OCI-M1 (cell line): ENCODE measurements around the gene SUSD6.
A peak's percentile ranks its signal among the peaks of the same experiment; 100 is the strongest.

ENCODE experiments used
- DNase-seq: peaks from one replicate; lab custom pipeline; 2025; lab: John Stamatoyannopoulos, UW

Gene SUSD6, protein sequence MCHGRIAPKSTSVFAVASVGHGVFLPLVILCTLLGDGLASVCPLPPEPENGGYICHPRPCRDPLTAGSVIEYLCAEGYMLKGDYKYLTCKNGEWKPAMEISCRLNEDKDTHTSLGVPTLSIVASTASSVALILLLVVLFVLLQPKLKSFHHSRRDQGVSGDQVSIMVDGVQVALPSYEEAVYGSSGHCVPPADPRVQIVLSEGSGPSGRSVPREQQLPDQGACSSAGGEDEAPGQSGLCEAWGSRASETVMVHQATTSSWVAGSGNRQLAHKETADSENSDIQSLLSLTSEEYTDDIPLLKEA

DNA sequence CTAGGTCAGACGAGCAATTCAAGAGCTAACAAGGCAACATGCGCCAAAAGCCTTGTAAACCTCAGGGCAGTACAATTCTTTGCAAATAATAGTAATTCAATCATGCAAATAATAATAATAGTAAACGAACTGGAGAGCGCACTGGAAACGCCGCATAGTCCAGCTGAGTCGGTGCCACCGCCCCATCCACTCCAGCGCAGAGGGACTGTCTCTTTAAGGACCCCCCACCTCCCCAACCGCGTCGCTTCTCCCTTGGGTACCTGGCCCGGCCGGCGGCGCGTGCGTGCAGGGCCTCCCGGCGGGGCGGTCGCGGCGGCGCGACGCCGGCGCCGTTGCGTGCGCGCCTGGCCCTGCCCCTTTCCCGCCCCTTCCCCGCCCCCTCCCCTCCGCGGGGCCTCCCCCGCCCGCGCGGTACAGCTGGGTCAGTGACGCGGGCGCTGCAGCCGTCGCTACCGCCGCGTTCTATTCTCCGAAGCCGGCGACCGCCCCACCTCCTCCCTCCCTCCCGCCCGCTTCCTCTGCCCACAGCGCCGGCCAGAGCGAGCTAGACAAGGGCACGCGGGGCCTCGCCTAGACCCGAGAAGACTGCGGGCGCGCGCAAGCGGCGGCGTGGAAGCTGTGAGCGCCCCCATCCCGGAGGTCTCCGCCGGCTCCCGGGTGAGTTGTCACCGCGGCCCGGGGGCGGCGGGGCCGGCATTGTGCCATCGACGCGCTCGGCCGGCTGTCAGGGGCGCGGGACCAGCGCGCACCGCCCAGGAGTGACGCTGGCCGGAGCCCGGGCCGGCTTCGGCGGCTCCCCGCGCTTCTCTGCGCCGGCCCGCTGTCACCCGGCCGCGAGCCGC, at the start of gene SUSD6:
Gene SUSD6 (plus strand): TSS at position 425 of the 842 bp plus-strand sequence. CDS start 46,997 bp downstream, outside the sequence.
- peak; percentile 88 for DNase-seq

DNA sequence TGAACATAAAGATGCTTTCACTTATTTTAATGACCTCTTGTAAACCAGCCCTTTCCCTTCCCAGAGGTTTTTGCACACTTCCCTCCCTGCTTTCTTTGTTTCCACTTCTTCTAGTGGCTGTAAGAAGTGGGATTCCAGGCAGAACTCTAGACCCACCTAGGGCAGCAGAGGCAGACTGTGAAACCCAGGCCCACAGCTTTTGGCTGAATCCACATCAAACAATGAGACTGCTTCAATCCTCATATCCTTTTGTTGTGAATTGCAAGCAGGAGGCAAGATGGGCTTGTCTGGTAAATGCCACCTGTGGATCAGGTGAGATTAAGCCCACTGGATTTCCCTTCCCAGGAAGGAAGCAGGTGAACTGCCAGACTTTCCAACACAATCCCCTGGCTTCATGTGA, 49.5 kb upstream of the SUSD6 start:
- DNase-seq: no peak

DNA sequence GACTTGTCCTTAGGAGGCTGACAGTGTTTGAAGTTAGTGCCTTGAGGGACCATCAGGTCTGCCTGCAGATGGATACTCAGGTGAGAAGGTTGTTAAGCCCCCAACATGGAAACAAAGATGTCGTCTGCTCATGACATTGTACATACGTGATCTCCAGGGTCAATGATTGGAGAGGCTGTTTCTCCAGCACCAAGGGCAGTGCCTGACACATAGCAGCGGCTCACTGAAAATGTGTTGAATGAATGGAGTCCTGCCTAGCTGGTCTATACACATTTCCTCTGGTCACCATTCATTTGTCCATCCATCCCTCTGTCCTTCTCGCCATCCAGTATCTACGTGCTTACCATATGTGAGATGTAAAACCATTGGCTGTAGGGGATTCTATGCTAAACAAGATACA, 43.8 kb upstream of the SUSD6 start:
- DNase-seq: no peak

DNA sequence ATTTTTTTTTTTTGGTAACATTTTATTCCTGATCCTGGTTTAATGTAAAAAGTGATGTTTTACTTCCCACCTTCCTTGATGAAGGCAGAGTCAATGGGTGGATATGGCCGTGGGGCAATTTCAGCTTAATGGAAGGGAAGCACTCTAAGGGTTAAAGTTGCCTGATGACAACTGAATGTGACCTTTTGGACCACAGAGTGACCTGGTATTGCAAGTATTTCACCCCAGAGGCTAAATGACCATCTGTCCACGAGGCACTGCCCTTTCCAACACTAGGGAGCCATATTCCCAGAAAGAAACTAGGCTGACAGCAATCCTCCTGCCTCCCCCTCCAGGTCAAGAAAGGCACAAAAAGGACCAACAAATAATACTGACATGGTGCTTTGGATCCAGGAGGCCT, 41.5 kb upstream of the SUSD6 start:
- no peak for DNase-seq

DNA sequence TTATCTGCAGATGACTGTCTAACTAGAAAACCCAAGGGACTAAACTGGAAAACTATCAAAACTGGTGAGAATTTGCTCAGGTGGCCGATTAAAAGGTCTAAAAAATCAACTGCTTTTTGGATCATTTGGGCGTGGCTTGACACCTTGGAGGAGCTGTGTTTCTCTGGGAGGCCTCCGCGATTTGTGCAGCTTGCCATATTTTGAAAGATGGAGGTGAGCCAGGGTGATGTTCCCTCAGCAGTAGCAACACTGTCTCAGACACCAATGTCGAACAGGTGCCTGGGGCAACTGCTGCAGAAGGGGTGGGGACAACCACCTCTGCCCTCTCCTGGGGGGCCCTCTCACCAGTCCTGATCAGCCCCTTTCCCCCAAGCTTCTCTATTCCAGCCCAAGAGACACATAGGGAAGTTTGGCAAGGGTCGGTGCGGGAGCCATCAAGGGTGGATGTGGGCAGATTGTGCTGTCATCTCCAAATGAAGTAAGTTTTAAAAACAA, 40.5 kb upstream of the SUSD6 start:
- no peak for DNase-seq

DNA sequence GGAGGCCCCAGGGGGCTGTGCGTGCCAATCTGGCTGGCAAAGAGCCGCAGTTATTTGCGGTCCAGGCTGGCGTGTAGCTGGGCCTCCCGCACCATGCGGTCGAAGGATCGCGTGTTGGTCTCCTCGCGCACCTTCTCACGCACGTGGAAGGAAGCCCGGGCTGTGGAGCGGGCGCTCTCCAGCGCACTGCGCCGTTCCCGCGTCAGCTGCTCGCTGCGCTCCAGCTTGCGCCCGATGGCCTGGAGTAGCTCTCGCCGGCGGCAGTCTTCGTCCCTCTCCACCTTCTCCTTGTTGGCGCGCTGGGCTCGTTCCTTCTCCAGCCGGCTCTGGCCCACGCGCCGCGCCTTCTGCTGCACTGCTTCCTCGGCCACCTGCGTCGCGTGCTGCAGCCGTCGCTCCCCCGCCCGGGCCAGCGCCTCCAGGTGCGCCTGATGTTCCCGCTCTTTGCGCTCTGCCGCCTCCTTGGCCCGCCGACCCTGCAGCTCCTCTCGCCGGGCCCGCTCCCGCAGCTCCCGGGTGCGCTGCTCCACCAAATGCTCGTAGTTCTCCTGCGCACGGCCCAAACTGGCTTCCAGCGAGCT, 39.9 kb upstream of the SUSD6 start:
- no peak for DNase-seq

DNA sequence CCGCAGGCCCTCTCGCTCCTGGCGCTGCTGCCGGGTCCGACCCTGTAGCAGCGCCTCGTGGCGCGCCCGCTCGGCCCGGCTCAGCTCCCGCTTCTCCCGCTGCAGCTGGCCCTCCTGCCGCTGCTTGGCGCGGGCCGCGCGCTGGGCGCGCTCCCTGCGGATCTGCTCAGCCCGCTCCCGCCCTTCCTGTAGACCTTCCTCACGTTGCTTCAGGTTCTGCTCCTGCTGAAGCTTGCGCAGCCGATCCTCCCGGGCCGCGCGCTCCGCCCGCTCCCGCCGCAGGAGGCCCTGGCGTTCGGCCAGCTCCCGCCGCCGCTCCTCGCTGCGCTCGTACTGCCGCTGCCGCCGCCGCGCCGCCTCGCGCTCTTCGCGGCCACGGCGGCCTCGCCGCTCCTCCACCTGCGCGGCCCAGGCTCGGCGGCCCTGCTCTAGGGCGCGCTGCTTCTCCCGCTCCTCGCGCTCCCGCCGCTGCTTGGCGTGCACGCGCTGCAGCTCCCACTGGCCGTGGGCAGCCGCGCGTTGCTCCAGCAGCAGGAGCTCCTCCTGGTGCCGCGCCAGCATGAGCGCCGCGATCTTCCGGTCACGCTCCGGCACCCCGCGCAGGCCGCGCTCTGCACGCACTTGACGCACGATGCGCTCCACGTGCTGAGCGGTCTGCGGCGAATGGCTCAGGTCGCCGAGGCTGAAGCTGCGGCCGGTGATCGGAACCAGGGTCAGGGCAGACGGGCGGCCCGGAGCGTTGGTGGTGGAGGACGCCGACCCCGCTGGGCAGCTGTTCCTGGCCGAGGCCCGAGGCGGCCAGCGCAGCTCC, 39.2 kb upstream of the SUSD6 start:
- no peak for DNase-seq

DNA sequence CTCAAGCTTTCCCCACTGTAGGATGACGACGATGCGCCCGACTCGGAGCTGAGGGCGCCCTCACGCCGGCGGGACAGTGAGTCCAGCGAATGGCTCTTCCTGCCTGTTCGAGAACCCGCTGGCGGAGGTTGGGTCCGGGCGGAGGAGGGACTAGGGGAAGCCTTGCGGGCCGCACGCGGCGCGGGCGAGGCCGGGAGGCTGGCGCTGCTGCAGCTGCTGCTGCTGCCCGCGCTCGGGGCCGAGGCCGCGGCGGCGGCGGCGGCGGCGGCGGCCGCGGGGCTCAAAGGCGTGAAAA, 38.6 kb upstream of the SUSD6 start:
- DNase-seq: no peak

DNA sequence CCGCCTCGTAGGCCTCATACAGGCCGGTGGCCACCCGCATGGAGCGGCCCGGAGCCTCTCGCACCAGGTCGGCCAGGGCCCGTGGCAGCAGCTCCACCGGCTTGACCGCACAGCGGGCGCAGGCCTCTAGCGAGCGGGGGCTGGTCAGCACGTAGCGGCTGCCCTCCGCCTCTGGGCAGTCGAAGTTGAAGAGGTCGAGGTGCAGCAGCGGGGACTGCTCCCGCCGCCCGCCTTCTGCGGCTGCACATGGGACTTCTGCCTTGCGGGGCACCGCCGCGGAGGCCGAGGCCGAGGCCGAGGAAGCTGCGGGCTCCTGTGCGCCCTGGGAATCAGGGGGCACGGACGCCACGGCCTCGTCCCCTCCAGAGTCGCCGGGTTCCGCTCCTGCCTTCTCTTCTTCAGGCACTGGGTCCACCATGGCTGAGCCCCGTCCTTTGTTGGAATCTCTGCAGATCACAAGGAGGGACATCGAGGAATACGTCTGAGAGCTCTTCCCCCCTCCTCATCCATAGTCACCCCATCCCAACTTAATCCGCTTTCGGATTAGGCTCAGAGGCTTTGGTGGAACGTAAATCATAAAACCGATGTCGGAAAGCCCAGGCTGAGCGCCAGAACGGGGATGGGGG, 38.1 kb upstream of the SUSD6 start:
- no peak for DNase-seq

DNA sequence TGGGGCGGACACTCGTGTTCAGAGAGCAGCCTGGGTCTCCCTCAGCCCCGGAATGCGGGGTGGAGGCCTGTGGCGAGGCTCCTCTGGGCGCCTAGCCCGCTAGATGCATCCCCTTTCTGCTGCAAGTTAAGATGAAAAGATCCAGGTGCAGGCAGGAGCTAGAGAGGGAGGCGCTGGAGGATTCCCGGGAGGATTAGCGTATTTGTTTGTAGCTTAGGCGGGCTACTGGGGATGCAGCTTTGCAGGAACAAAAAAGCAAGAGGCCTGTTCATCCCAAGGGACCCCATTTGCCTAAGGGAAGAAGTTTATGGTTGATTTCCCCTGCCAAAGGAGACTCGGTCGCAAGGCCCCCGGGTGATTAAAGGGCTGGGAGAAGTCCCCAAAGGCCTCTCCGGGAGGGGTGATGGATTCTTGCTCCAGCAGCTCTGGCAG, 37.5 kb upstream of the SUSD6 start:
- no peak for DNase-seq

DNA sequence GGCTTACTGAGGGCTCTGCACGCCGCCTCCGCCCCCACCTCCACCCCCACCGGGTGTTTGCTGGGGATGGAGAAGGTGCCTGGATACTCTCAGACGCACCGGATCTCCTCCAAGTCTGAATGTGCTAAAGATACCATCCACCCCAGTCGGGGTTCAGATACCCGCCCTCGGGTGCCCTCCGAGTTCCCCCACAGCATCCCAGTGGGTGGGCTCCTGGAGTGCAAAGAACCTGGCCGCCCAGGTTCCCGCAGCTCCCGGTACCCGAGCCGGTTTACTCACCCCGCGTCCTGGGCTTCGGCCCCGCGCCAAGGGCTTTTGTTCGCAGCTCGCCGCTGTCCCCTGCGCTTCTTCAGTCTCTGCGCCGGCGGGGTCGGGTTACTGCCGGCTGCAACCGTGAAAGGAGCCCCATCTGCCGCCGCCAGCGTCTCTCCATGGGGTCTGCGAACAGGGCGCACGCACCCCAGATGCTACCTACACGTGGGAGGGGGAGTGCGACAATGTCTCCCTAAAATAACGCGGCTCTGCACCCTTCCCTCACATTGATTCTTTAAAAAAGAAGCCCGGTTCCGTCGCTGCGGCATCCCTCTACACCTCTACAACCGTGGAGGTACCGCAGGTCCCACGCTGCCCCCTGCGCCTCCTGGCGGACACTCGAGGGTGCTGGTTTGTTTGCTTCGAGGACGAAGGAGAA, 37.0 kb upstream of the SUSD6 start, which contains the start of gene CCDC177:
Gene CCDC177 (minus strand): TSS at position 609 of the 691 bp plus-strand sequence. CDS start 1,249 bp downstream, outside the sequence.
- peak; percentile 34 for DNase-seq

DNA sequence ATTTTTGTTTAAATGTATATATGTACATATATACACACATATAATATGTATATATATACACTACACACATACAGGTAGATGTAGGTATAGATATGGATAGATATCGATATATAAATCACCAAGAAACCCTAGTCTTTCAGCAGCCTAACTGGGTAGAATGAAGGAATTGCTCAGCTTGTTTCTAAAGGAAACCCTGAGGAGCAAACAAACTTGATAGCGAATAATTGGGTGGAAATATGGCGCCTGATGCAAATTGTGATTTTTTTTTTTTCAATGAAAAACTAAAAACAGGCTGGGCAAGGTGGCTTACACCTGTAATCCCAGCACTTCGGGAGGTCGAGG, 36.5 kb upstream of the SUSD6 start:
- DNase-seq: no peak

DNA sequence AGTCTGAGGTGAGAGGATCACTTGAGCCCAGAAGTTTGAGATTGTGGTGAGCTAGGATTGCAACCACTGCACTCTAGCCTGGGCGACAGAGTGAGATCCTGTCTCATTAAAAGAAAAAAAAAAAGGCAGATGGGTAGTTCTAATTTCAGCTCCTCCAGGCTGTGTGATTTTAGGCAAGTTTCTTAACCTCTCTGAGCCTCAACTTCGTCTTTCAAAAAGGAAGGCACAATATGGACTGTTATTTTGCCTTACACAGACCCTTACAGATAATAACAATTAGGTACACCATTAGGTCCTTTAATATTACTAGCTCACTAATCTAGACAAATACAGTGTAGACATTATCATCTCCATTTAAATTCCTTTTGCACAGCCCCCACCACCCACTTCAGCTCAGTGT, 31.9 kb upstream of the SUSD6 start:
- DNase-seq: no peak

DNA sequence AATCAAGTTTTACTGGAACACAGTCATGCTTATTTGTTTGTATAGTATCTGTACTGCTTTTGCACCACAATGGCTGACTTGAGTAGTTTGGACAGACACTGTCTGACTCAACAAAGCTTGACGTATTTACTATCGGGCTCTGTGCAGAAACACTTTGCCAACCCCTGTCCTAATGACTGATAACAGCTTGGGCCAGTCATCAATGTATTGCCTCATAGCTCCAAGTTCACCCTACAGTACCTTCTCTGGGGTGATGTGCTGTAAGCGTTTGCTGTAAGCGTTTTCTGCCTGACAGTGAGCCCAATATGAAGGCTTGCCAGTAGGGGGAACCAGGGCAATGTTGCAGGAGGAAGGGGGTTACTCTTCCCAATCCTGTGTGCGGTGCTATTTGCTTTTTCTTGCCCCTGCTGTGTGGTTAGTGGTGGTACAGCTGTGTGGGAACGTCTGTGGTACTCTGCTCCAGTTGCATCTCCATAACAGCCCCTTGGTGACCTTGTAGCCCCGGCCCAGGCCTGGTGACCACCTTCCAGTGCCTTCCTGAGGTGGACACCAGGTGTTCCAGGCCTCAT, 31.3 kb upstream of the SUSD6 start:
- no peak for DNase-seq

DNA sequence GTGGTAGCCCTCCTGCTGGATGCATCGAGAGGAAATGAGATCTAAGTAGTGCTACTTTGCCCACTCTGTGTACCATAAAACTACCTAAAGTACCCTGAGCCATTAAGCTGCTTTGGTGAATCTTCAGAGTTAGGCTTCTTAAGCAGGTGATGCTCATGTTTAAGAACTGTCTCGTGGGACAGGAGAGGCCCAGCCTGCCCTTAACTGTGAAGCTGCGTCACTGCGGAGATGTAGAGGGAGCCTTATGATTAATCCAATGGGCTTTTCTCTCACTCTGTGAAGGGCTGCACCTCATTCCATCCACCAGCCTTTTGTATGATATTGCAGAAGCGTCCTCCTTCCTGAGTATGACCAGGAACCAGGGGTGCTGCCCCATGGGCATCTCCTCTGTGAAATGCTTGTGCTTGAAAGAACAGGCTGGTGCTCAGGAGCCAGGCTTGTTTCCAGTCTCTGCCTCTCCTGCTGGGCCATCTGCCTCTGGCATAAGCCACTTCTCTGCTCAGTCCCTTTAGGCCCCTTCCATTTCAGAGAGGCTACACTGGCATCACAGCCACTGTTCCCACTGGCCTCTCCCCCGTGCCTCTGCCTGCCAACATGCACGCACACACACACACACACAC, 30.0 kb upstream of the SUSD6 start:
- DNase-seq: no peak

DNA sequence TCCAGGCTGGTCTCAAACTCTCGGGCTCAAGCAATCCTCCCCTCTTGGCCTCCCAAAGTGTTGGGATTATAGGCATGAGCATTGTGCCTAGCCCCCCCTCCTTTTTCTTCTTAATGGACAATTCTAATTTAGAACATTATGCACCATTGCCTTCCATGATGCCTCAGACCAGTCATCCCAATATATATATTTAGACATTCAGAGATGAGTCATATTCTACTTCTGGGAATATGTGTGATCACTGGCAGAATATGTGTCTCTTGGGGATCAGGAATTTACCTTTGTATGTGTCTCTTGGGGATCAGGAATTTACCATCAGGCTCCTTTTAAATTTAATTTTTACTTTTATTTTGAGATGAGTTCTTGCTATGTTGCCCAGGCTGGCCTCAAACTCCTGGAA, 29.2 kb upstream of the SUSD6 start:
- no peak for DNase-seq

DNA sequence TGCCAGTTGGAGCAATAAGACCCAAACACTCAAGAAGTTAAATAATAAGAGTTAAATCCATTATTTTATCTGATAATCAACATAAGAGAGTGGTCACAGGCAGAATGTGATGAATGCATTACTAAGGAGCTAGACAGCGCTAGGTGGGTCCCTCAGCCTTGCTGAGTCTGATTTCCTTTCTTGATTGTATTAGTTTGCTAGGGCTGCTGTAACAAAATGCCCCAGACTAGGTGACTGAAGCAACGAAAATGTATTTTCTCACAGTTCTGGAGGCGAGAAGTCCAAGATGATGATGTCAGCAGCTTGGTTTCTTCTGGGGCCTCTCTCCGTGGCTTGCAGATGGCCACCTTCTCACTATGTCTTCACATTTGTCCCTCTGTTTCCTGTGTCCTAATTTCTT, 28.6 kb upstream of the SUSD6 start:
- DNase-seq: no peak

DNA sequence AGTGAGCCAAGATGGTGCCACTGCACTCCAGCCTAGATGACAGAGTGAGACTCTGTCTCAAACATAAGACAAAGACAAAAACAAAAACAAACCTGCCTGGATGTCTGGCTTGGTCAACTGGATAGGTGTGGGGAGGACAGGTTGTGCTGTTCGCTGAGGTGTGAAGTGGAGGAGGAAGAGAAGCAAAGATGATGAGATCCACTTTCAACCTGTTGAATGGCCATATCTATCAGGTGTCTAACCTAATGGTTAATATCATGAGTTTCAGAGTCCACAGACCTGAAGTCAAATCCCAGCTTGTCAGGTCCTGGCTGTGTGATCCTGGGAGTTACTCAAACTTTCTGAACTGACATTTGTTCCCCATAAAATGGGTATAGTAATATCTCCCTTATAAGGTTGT, 27.0 kb upstream of the SUSD6 start:
- no peak for DNase-seq

DNA sequence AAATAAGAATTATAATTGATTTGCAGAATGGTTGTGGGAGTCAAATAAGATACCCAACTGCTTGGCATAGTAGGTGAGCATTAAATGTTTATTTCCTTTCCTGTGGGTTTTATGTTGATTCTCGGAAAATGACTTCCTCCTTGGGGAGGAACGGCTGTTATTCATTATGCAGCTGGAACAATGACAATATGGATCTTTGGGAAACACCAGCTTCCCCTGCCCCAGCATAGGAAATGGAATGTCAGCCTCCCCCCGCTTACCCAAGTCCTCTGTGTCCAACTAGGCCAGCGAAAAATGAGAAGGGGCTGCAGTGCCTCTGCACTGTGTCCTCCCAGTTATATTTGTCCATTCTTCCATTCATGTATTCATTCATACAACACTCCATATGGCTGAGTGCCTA, 25.0 kb upstream of the SUSD6 start:
- DNase-seq: no peak

DNA sequence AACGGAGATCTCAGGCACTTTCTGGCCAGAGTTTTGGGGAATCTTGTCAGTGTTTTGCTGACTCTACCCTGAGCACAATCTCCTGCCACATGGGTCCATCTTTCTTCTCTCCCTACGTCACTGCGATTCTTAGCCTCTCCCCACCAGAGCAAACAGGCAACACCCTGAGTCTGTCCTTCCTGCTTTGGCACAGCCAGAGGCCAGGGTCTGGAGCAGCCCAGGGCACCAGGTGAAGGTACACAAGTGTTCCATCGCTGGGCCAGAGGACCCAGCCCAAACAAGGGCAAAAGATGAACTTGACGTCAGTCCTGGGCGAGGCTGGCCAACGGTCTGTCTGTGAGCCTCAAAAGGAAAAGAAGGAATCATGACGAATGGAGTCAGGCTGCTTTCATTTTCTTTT, 24.0 kb upstream of the SUSD6 start:
- no peak for DNase-seq
